ENCODE measurements around the gene POLN.

POLN gene

DNA sequence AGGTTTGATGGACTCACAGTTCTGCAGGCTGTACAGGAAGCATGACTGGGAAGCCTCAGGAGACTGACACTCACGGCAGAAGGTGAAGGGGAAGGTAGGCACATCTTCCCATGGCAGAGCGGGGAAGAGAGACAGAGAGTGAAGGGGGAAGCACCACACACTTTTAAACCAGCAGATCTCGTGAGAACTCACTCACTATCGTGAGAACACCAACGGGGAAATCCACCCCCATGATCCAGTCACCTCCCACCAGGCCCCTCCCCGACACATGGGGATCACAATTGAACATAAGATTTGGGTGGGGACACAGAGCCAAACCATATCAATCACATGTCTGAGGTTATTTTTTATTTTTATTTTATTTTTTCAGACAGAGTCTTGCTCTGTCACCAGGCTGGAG lies 187.7 kb downstream of the POLN start:
- no peaks in the 10 kb centered on the region for H3K79me2 ChIP-seq (ENCODE audit: insufficient read depth, low read length)
- H3K4me3 ChIP-seq (ENCODE audit: low read depth, low read length, poor library complexity, severe bottlenecking): no peak overlapping the region
- TF ChIP-seq, protein P1, sequence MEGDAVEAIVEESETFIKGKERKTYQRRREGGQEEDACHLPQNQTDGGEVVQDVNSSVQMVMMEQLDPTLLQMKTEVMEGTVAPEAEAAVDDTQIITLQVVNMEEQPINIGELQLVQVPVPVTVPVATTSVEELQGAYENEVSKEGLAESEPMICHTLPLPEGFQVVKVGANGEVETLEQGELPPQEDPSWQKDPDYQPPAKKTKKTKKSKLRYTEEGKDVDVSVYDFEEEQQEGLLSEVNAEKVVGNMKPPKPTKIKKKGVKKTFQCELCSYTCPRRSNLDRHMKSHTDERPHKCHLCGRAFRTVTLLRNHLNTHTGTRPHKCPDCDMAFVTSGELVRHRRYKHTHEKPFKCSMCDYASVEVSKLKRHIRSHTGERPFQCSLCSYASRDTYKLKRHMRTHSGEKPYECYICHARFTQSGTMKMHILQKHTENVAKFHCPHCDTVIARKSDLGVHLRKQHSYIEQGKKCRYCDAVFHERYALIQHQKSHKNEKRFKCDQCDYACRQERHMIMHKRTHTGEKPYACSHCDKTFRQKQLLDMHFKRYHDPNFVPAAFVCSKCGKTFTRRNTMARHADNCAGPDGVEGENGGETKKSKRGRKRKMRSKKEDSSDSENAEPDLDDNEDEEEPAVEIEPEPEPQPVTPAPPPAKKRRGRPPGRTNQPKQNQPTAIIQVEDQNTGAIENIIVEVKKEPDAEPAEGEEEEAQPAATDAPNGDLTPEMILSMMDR (IDR thresholded peaks at IDR 0.05; ENCODE audit: low read length): no peak
- no peak for TF ChIP-seq EZH2 (IDR thresholded peaks at IDR 0.05; ENCODE audit: borderline replicate concordance, low read length)
- no peaks in the 10 kb centered on the region for H3K36me3 ChIP-seq (ENCODE audit: insufficient read depth, low read length)
- H2AFZ ChIP-seq (ENCODE audit: low read length): no peak overlapping the region
- H3K4me2 ChIP-seq (ENCODE audit: low read length): no peak overlapping the region
- no peaks in the 10 kb centered on the region for H3F3A ChIP-seq (ENCODE audit: insufficient read depth, low read length)
- no peaks in the 10 kb centered on the region for H3K9me2 ChIP-seq (ENCODE audit: low read depth, low read length)
- H4K20me1 ChIP-seq (ENCODE audit: insufficient read depth, low read length): no peaks in the 10 kb centered on the region
- no peaks in the 10 kb centered on the region for H3K27me3 ChIP-seq (ENCODE audit: insufficient read depth, low read length)
- H3K9ac ChIP-seq (ENCODE audit: low read length): no peak overlapping the region
- H3K27ac ChIP-seq (ENCODE audit: low read depth, low read length, poor library complexity, severe bottlenecking): no peak overlapping the region
- H3K9me3 ChIP-seq (ENCODE audit: low read length): no peaks in the 10 kb centered on the region
- H3K4me1 ChIP-seq (ENCODE audit: insufficient read depth, low read length, severe bottlenecking): no peaks in the 10 kb centered on the region

GRCh38 chr4:2051086-2051485 lies 190.8 kb downstream of the POLN start:
- no peak overlapping the region for H2AFZ ChIP-seq (ENCODE audit: low read length)
- no peaks in the 10 kb centered on the region for H3K9me3 ChIP-seq (ENCODE audit: low read length)
- no peak overlapping the region for H3K9ac ChIP-seq (ENCODE audit: low read length)

DNA sequence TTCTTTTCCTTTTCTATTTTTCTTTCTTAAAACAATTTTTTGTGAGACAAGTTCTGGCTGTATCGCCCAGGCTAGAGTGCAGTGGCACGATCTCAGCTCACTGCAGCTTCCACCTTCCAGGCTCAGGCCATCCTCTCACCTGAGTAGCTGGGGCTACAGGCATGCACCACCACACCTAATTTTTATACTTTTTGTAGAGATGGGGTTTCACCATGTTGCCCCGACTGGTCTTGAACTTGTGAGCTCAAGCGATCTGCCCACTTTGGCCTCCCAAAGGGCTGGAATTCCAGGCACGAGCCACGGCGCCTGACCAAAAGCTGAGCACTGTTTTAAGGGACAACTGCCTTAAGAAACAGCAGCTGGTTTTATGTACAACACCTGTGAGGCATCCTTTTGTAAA lies 192.1 kb downstream of the POLN start:
- H3F3A ChIP-seq (ENCODE audit: insufficient read depth, low read length): no peaks in the 10 kb centered on the region
- H3K4me2 ChIP-seq (ENCODE audit: low read length): no peak overlapping the region
- no peaks in the 10 kb centered on the region for H3K9me3 ChIP-seq (ENCODE audit: low read length)
- TF ChIP-seq EZH2 (IDR thresholded peaks at IDR 0.05; ENCODE audit: borderline replicate concordance, low read length): no peak
- TF ChIP-seq, protein P1 (IDR thresholded peaks at IDR 0.05; ENCODE audit: low read length): no peak
- H2AFZ ChIP-seq (ENCODE audit: low read length): no peak overlapping the region
- H3K27me3 ChIP-seq (ENCODE audit: insufficient read depth, low read length): no peaks in the 10 kb centered on the region
- H3K4me3 ChIP-seq (ENCODE audit: low read depth, low read length, poor library complexity, severe bottlenecking): no peak overlapping the region
- no peaks in the 10 kb centered on the region for H3K79me2 ChIP-seq (ENCODE audit: insufficient read depth, low read length)
- H3K9ac ChIP-seq (ENCODE audit: low read length): no peak overlapping the region
- H3K36me3 ChIP-seq (ENCODE audit: insufficient read depth, low read length): no peaks in the 10 kb centered on the region
- H3K9me2 ChIP-seq (ENCODE audit: low read depth, low read length): no peaks in the 10 kb centered on the region
- H4K20me1 ChIP-seq (ENCODE audit: insufficient read depth, low read length): no peaks in the 10 kb centered on the region
- H3K27ac ChIP-seq (ENCODE audit: low read depth, low read length, poor library complexity, severe bottlenecking): no peak overlapping the region
- H3K4me1 ChIP-seq (ENCODE audit: insufficient read depth, low read length, severe bottlenecking): no peaks in the 10 kb centered on the region

More at GRCh38 chr4:2051086-2051485, 190.8 kb downstream of the POLN start:
- no peaks in the 10 kb centered on the region for H3K27me3 ChIP-seq (ENCODE audit: insufficient read depth, low read length)
- no peak overlapping the region for H3K27ac ChIP-seq (ENCODE audit: low read depth, low read length, poor library complexity, severe bottlenecking)
- TF ChIP-seq, protein P1 (IDR thresholded peaks at IDR 0.05; ENCODE audit: low read length): no peak
- no peak for TF ChIP-seq EZH2 (IDR thresholded peaks at IDR 0.05; ENCODE audit: borderline replicate concordance, low read length)
- H3K36me3 ChIP-seq (ENCODE audit: insufficient read depth, low read length): no peaks in the 10 kb centered on the region
- H3K4me1 ChIP-seq (ENCODE audit: insufficient read depth, low read length, severe bottlenecking): no peaks in the 10 kb centered on the region
- H3K4me2 ChIP-seq (ENCODE audit: low read length): no peak overlapping the region
- no peaks in the 10 kb centered on the region for H3K9me2 ChIP-seq (ENCODE audit: low read depth, low read length)
- H3F3A ChIP-seq (ENCODE audit: insufficient read depth, low read length): no peaks in the 10 kb centered on the region
- H3K4me3 ChIP-seq (ENCODE audit: low read depth, low read length, poor library complexity, severe bottlenecking): no peak overlapping the region
- no peaks in the 10 kb centered on the region for H3K79me2 ChIP-seq (ENCODE audit: insufficient read depth, low read length)
- no peaks in the 10 kb centered on the region for H4K20me1 ChIP-seq (ENCODE audit: insufficient read depth, low read length)
